ENCODE measurements around the gene ZNF30.

DNA sequence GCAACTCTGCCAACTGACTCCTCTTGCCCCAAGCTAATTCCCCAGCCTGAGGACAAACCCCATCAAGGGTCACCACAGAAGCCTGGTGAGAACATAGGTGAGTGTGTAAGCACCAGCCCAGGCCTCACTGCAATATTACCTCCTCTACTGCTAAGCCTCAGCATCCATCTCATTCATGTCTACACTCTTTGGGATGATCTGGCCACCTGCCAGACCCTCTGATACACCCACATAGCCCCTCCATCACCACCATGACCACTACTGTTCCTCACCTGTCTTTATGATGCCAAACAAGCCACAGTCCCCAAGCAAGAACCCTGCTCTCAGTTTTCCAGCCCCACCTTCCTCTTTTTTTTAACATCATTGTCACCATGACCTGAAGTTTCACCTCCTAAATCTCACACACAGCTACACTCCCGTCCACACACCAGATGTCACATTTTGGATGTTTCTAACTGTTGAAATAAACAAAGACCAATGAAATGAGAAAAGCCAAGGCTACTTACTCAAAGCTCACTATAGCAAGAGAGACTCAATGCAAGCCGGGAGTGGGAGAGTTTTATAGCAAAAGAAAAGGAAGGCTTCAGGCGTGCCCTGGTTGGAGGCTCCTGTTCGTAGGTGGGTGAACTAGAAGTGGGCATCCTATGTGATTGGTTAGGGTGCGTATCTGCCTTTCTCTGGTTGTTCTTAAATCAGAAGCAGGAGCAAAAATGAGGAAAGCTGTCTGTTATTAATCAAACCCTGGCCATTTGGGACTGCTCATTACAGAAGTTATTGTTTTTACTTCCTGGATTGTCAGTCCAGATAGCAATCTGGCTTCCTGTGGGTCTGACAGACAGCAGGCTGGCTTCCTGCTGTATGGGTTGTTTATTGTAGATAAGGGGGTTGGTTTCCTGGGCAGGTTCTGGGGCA, 35.3 kb downstream of the ZNF30 start:
- TF ChIP-seq POLR2A (IDR thresholded peaks at IDR 0.05) = no peak
- TF ChIP-seq, protein P1, sequence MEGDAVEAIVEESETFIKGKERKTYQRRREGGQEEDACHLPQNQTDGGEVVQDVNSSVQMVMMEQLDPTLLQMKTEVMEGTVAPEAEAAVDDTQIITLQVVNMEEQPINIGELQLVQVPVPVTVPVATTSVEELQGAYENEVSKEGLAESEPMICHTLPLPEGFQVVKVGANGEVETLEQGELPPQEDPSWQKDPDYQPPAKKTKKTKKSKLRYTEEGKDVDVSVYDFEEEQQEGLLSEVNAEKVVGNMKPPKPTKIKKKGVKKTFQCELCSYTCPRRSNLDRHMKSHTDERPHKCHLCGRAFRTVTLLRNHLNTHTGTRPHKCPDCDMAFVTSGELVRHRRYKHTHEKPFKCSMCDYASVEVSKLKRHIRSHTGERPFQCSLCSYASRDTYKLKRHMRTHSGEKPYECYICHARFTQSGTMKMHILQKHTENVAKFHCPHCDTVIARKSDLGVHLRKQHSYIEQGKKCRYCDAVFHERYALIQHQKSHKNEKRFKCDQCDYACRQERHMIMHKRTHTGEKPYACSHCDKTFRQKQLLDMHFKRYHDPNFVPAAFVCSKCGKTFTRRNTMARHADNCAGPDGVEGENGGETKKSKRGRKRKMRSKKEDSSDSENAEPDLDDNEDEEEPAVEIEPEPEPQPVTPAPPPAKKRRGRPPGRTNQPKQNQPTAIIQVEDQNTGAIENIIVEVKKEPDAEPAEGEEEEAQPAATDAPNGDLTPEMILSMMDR (IDR thresholded peaks at IDR 0.05) = no peak

Measured in uterus (tissue), 2 donors.